SK-N-SH treated with all-trans-retinoic acid at 6 μM for 48 hours (cell line): Measurements from ENCODE around the gene SIRT4.

Experiments
- ATAC-seq: fragments of 200-7000 bp; cut with Tn5 transposase; 3 replicates; pipeline ENCODE4 v1.9.1; 2020; ENCODE audit warnings: mild to moderate bottlenecking, moderate library complexity
- ARNTL ChIP-seq: fragments of 450-650 bp; formaldehyde crosslinking; IDR thresholded peaks from 2 replicates; pipeline ENCODE4 v1.5.0; 2020; ENCODE audit warnings: low read depth, mild to moderate bottlenecking, moderate library complexity, borderline replicate concordance
- BACH2 ChIP-seq: fragments of 250-450 bp; sonication (Bioruptor Pico); IDR thresholded peaks from 2 replicates; pipeline ENCODE4 v1.9.0; 2021; ENCODE audit warnings: mild to moderate bottlenecking, borderline replicate concordance
- CSDC2 ChIP-seq: fragments of 250-450 bp; sonication (Bioruptor Pico); IDR thresholded peaks from 2 replicates; pipeline ENCODE4 v1.5.0; 2020; ENCODE audit warnings: mild to moderate bottlenecking, moderate library complexity
- ESRRG ChIP-seq: fragments of 250-450 bp; sonication (Bioruptor Pico); IDR thresholded peaks from 2 replicates; pipeline ENCODE4 v1.6.1; 2021; ENCODE audit warnings: mild to moderate bottlenecking
- GLIS3 ChIP-seq: fragments of 250-450 bp; sonication (Bioruptor Pico); IDR thresholded peaks from 2 replicates; pipeline ENCODE4 v1.5.0; 2020; ENCODE audit warnings: mild to moderate bottlenecking, moderate library complexity
- ISL1 ChIP-seq: fragments of 250-450 bp; sonication (Bioruptor Pico); IDR thresholded peaks from 2 replicates; pipeline ENCODE4 v2.1.2; 2022; ENCODE audit warnings: mild to moderate bottlenecking, moderate library complexity
- OSR1 ChIP-seq: fragments of 250-450 bp; sonication (Bioruptor Pico); IDR thresholded peaks from 2 replicates; pipeline ENCODE4 v1.8.0; 2022; ENCODE audit warnings: moderate library complexity, mild to moderate bottlenecking, inconsistent platforms
- PATZ1 ChIP-seq: fragments of 250-450 bp; sonication (Bioruptor Pico); IDR thresholded peaks from 2 replicates; pipeline ENCODE4 v1.8.0; 2020; ENCODE audit warnings: mild to moderate bottlenecking, moderate library complexity, borderline replicate concordance
- POU6F1 ChIP-seq: fragments of 250-450 bp; sonication (Bioruptor Pico); IDR thresholded peaks from 2 replicates; pipeline ENCODE4 v1.8.0; 2021; ENCODE audit warnings: low read depth, mild to moderate bottlenecking, moderate library complexity, borderline replicate concordance
- PPARA ChIP-seq: fragments of 250-450 bp; sonication (Bioruptor Pico); IDR thresholded peaks from 2 replicates; pipeline ENCODE4 v1.5.0; 2020; ENCODE audit warnings: mild to moderate bottlenecking, borderline replicate concordance
- RARB ChIP-seq: fragments of 250-450 bp; sonication (Bioruptor Pico); IDR thresholded peaks from 2 replicates; pipeline ENCODE4 v1.8.0; 2021; ENCODE audit warnings: mild to moderate bottlenecking, moderate library complexity
- SNAI2 ChIP-seq: fragments of 250-450 bp; sonication (Bioruptor Pico); IDR thresholded peaks from 2 replicates; pipeline ENCODE4 v1.5.0; 2020; ENCODE audit warnings: mild to moderate bottlenecking, moderate library complexity
- TCF4 ChIP-seq: fragments of 250-450 bp; sonication (Bioruptor Pico); IDR thresholded peaks from 2 replicates; pipeline ENCODE4 v1.8.0; 2021; ENCODE audit warnings: mild to moderate bottlenecking, moderate library complexity, borderline replicate concordance
- TOX ChIP-seq: fragments of 250-450 bp; sonication (Bioruptor Pico); IDR thresholded peaks from 2 replicates; pipeline ENCODE4 v1.8.0; 2021; ENCODE audit warnings: mild to moderate bottlenecking, moderate library complexity, borderline replicate concordance
- TSHZ2 ChIP-seq: fragments of 250-450 bp; sonication (Bioruptor Pico); IDR thresholded peaks from 2 replicates; pipeline ENCODE4 v1.5.0; 2020; ENCODE audit warnings: mild to moderate bottlenecking, moderate library complexity
- ZC3H10 ChIP-seq: fragments of 250-450 bp; sonication (Bioruptor Pico); IDR thresholded peaks from 2 replicates; pipeline ENCODE4 v1.5.1; 2021; ENCODE audit warnings: mild to moderate bottlenecking, moderate library complexity
- ZFP3 ChIP-seq: fragments of 250-450 bp; sonication (Bioruptor Pico); IDR thresholded peaks from 2 replicates; pipeline ENCODE4 v1.5.0; 2020; ENCODE audit warnings: mild to moderate bottlenecking, moderate library complexity
- ZFP30 ChIP-seq: fragments of 450-650 bp; formaldehyde crosslinking; IDR thresholded peaks from 2 replicates; pipeline ENCODE4 v1.5.0; 2022; ENCODE audit warnings: mild to moderate bottlenecking, moderate library complexity
- ZNF565 ChIP-seq: fragments of 450-650 bp; formaldehyde crosslinking; conservative IDR thresholded peaks from 2 replicates; pipeline ENCODE4 v1.5.0; 2020; ENCODE audit warnings: low read depth, mild to moderate bottlenecking, moderate library complexity
- ZNF70 ChIP-seq: fragments of 450-650 bp; formaldehyde crosslinking; IDR thresholded peaks from 2 replicates; pipeline ENCODE4 v1.5.0; 2020; ENCODE audit warnings: mild to moderate bottlenecking, moderate library complexity
- TF ChIP-seq, protein P1 (sequence below): fragments of 250-450 bp; sonication (Bioruptor Pico); IDR thresholded peaks from 2 replicates; pipeline ENCODE4 v1.5.1; 2021; ENCODE audit warnings: mild to moderate bottlenecking, moderate library complexity
- TF ChIP-seq, protein P2 (sequence below): fragments of 250-450 bp; sonication (Bioruptor Pico); IDR thresholded peaks from 2 replicates; pipeline ENCODE4 v1.5.1; 2020; ENCODE audit warnings: low read depth, mild to moderate bottlenecking, moderate library complexity

Gene SIRT4

DNA sequence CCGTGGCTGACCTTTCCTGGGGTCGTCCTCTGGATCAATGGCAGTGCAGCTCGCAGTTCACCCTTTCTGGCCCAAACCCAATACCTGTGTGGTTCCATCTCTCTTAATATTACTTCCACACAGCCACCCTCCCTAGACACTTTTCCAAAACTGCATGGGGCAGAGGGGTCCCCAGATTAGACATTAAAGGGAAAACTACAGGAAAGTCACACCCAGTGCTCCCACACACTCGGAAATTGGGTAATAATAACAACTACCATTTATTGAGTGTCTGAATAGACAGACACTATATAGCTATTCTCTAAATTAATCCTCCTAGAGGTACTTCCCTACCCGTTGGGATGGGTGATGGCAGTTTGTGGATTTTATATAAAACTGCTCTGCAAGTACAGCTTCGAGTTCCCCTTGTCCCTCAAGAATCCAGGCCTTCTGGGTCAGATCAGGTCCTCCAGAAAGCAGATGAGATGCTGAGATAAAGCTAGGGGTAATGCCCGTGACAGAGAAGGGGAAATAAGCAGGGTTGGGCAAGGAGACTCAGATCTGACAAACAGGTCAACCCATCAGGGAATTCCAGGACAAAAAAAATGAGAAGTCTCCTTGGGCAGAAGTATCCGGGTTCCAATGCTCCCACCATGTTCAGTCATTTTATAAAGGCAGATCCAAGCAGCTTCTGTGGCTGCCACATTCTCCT is 35.8 kb upstream of the SIRT4 start:
- TF ChIP-seq CSDC2: no peak
- no peak for TF ChIP-seq OSR1 (CRISPR knock-in tag)
- no peak for TF ChIP-seq ZC3H10 (CRISPR knock-in tag)
- no peak for TF ChIP-seq TCF4 (CRISPR knock-in tag)
- TF ChIP-seq SNAI2 (CRISPR knock-in tag): no peak
- ATAC-seq: no peak

DNA sequence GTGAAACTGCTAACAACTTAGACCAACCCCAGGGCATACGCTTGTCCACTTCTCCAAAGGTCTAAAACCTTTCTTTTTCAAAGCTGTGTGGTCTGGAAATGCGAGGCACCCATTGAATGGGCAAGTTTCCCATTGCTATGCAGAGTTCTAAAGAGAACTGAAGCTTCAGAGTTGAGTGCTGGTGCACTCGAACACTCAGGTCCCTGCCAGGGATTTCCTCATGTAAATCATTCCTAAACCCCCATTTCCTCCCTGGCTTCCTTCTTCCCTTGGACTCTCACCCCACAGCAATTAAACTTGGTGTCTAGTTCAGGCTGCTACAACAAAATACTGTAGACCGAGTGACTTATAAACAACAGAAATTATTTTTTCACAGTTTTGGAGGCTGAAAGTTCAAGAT is 34.4 kb upstream of the SIRT4 start:
- ATAC-seq: no peak
- TF ChIP-seq ZNF565 (no peak), RARB (CRISPR knock-in tag) (no peak), PPARA (CRISPR knock-in tag) (no peak), TOX (CRISPR knock-in tag) (no peak), GLIS3 (CRISPR knock-in tag) (no peak), TSHZ2 (CRISPR knock-in tag) (no peak), OSR1 (CRISPR knock-in tag) (no peak), ESRRG (CRISPR knock-in tag) (no peak), TCF4 (CRISPR knock-in tag) (no peak), POU6F1 (CRISPR knock-in tag) (no peak), BACH2 (CRISPR knock-in tag) (no peak), CSDC2 (no peak), ZFP30 (CRISPR knock-in tag) (no peak), ZC3H10 (CRISPR knock-in tag) (no peak), SNAI2 (CRISPR knock-in tag) (no peak), ISL1 (CRISPR knock-in tag) (no peak), PATZ1 (no peak), ZNF70 (CRISPR knock-in tag) (no peak)
- TF ChIP-seq, protein P1, sequence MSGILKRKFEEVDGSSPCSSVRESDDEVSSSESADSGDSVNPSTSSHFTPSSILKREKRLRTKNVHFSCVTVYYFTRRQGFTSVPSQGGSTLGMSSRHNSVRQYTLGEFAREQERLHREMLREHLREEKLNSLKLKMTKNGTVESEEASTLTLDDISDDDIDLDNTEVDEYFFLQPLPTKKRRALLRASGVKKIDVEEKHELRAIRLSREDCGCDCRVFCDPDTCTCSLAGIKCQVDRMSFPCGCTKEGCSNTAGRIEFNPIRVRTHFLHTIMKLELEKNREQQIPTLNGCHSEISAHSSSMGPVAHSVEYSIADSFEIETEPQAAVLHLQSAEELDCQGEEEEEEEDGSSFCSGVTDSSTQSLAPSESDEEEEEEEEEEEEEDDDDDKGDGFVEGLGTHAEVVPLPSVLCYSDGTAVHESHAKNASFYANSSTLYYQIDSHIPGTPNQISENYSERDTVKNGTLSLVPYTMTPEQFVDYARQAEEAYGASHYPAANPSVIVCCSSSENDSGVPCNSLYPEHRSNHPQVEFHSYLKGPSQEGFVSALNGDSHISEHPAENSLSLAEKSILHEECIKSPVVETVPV (CRISPR knock-in tag): no peak
- TF ChIP-seq, protein P2, sequence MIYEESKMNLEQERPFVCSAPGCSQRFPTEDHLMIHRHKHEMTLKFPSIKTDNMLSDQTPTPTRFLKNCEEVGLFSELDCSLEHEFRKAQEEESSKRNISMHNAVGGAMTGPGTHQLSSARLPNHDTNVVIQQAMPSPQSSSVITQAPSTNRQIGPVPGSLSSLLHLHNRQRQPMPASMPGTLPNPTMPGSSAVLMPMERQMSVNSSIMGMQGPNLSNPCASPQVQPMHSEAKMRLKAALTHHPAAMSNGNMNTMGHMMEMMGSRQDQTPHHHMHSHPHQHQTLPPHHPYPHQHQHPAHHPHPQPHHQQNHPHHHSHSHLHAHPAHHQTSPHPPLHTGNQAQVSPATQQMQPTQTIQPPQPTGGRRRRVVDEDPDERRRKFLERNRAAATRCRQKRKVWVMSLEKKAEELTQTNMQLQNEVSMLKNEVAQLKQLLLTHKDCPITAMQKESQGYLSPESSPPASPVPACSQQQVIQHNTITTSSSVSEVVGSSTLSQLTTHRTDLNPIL: no peak

- no peak for TF ChIP-seq SNAI2 (CRISPR knock-in tag)
- TF ChIP-seq ZFP3 (CRISPR knock-in tag): no peak
- TF ChIP-seq TSHZ2 (CRISPR knock-in tag): no peak
- TF ChIP-seq ZNF565: no peak
- TF ChIP-seq ZFP30 (CRISPR knock-in tag): no peak
- TF ChIP-seq ARNTL (CRISPR knock-in tag): no peak
- TF ChIP-seq ISL1 (CRISPR knock-in tag): no peak
- no peak for TF ChIP-seq CSDC2
- TF ChIP-seq OSR1 (CRISPR knock-in tag): no peak
- no peak for TF ChIP-seq POU6F1 (CRISPR knock-in tag)
- TF ChIP-seq, all 23 proteins: peak for 0
- ATAC-seq: no peak
These were observed 25.4 kb upstream of the SIRT4 start for GRCh38 chr12:120276734-120277133.
